GM12892 (cell line): Measurements from ENCODE around the gene HOXC9.

Source experiments
- DNase-seq: peaks from one replicate; pipeline ENCODE4 v3.0.0; 2011; ENCODE audit not compliant: insufficient read length
- FAIRE-seq: peaks from 2 replicates; lab custom pipeline; 2011; peaks lifted over from hg19 to GRCh38; lab: Jason Lieb, UNC
- POLR2A ChIP-seq: IDR thresholded peaks from 2 replicates; pipeline ENCODE4 v1.6.1; 2011; ENCODE audit warnings: low read depth, low read length, control low read depth
- POLR2AphosphoS5 ChIP-seq: IDR thresholded peaks from 2 replicates; pipeline ENCODE4 v1.6.1; 2011; ENCODE audit warnings: low read depth, low read length, control low read depth
- TAF1 ChIP-seq: IDR thresholded peaks from 2 replicates; pipeline ENCODE4 v1.6.1; 2011; ENCODE audit warnings: low read depth, mild to moderate bottlenecking, control low read depth, low read length, borderline replicate concordance

HOXC9 gene

DNA sequence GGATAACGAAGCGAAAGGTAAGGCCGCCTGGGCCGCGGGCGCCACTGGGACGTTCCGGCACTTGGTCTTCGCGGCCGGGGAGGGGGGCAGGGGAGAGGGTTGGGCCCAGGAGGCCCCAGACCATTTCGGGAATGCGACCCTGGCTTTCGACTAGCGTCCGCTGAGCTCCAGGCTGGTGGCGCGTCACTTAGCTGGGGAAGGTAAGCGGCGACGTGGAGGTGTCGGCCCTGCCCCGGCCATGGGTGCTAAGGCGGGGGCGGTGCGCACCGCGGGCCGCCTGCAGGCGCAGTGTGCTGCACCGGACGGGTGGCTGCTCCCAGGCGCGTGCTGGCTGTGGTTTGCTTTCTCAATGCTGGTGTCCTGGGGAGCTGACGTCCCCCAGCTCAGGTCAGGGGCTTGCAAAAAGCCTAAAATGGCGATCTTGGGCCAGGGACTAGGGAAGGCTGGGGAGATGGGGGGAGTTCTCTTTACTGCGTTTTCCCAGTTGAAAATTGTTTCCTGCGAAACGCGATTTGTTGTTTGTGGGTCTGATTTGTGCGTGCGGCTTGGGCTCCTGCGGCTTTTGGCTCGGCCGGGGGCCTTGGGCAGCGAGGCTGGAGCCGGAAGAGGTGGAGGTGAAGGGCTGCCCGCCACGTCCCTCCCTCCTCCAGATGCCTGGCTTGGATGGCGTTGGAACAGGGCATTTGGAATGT is 13.8 kb upstream of the HOXC9 start:
- FAIRE-seq (no peak), DNase-seq (no peak)
- TF ChIP-seq TAF1 (no peak), POLR2A (no peak), POLR2AphosphoS5 (no peak)

DNA sequence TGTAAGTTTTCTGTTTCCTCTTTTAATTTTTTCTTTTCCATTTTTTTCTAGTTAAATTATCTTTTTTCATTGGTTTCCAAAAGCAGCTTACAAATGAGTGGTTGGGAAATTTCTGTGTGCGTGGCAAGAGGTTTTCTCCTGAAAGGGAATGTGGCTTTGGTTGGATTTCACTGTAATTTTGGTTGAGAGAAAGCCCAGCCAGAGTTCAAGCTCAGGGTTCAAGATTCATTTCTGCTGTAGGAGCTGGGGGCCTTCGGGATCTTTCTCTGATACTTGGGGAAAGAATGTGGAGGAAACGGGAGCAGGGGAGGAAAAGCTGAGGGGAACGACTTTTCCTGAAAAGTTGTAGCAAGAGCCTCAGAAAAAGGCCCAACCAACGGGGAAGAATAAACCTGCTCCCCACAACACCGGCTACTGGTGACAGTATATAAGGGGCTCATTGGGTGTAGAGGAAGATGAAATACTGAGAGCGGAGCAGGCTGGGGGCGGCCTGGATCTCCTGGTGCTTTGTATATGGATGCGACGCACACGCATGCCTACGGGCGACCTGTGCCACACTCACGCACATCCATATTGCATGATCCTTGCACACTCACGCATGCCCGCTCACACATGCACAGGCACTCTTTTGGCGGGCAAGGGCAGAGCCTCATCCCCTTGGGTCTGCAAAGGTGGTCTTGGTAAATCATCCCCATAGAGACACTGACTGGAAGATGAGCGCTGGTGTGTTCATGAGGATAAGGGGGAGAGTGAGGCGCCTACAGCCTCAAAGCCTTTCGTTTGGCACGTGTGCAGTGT is 13.1 kb upstream of the HOXC9 start:
- TF ChIP-seq TAF1 (no peak), POLR2A (no peak), POLR2AphosphoS5 (no peak)
- FAIRE-seq (no peak), DNase-seq (no peak)

DNA sequence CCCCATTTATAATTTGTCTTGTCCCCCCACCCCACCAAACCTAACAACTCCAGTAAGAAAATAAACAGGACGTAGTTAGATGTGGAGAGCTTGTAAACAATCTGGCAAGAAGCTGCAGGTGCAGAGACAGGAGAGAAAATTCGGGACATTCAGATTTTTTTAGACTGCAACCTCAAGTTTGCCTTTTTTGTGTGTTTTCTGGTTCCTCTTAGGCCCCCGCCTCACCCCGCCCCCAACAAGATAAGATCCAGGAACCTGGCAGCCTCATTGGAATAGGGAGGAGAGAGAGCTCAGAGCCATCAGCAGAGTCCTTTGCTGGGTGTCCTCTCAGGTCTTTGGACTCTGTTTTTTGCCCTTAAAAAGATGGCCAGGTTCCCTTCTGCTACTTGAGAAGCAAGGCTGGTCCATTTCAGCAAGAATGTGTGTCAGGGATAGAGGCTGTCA is 12.2 kb upstream of the HOXC9 start:
- no peak for DNase-seq
- TF ChIP-seq POLR2A (no peak), POLR2AphosphoS5 (no peak), TAF1 (no peak)
- no peak for FAIRE-seq

DNA sequence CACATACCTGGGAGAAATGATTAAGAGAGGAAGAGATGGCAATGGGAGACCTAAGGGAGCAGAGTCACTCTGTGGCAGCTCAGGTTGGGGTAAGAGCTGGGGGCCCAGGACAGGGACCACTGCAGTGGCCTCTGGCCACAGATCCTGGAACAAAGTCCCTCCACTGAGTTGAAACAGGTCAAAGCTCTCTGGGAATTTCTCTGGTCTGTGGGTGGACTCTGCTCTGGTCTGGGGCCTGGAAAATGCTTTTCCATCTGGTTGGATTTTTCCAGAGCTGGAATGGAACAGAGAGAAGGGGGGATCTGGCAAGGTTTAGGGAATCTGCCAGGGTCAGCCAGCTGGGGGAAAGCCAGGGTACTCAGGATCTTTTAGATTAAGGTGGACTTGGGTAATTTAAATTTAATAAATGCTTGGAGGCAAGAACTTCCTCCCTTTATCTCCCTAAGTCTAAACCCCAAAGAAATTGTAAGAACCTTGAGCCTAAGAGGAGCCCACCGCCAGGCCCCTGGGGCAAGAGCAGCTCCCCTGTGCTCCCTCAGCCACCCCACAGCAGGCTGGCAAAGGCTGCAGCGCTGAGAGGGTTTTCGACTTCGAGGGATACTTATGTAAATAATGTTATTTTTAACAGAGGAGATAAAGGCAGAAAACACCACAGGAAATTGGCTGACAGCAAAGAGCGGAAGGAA is 11.3 kb upstream of the HOXC9 start:
- FAIRE-seq (no peak), DNase-seq (no peak)
- TF ChIP-seq POLR2AphosphoS5: no peak
- TF ChIP-seq TAF1: no peak
- no peak for TF ChIP-seq POLR2A

DNA sequence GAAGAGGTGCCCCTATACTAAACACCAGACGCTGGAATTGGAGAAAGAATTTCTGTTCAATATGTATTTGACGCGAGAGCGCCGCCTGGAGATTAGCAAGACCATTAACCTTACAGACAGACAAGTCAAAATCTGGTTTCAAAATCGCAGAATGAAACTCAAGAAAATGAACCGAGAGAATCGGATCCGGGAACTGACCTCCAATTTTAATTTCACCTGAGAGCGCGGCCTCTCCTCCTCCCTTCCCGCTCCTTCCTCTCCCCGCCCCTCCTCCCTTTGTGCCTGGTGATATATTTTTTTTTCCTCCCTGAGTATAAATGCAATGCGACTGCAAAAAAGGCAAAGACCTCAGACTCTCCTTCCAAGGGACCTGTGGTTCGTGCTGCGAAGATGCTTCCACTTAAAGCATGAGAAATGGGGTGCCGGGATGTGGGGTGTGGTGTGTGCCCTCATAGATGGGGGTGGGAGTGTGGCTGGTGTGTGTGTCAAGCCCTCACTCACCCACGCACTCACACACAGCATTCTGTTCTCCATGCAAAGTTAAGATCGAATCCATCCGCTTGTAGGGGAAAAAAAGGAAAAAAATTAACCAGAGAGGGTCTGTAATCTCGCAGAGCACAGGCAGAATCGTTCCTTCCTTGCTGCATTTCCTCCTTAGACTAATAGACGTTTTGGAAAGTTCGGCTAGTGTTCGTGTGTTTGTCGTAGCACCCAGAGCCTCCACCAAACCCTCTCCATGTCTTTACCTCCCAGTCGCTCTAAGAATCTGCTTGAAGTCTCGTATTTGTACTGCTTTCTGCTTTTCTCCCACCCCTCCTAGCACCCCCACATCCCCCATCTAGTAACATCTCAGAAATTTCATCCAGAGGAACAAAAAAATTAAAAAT is 10.5 kb upstream of the HOXC9 start:
- peak; percentile 92 for FAIRE-seq
- TF ChIP-seq POLR2AphosphoS5 (no peak), TAF1 (no peak), POLR2A (no peak)
- no peak for DNase-seq

DNA sequence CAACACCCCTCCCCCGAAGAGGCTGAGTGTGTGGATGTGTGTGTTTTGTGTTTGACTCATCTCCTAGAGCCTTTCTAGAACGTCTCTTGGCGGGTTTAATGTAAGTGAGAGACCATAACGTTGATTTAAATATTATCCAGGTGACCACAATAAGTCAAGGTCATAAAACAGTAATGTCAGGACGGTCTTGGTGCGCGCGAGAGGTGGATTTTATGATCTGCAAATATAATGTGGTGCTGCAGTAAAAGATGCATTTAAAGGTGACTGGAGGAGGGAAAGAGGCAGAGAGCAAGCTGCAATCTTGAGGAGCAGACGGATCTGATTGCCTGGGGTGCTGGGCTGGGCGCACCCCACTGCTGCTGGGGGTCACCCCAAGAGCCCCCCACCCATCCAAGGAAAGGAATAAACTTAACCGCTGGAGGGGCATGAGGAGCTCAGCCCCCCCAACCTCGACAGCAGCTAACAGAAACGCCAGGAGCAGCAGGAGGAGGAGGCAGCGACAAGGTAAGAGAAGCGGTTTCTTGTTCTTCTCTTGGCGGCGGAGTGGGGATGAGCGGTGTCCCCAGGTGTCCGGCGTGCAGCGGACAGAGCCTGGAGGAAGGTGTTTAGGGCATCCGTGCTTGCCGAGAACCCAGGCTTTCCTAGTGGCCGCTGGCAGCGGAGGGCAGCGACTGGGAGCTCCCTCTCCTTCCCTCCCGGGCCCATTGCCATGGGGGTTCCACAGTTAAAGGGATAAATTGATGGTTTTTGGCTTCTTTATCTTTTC is 9.5 kb upstream of the HOXC9 start:
- TF ChIP-seq TAF1 (no peak), POLR2A (no peak), POLR2AphosphoS5 (no peak)
- DNase-seq (no peak), FAIRE-seq (no peak)

DNA sequence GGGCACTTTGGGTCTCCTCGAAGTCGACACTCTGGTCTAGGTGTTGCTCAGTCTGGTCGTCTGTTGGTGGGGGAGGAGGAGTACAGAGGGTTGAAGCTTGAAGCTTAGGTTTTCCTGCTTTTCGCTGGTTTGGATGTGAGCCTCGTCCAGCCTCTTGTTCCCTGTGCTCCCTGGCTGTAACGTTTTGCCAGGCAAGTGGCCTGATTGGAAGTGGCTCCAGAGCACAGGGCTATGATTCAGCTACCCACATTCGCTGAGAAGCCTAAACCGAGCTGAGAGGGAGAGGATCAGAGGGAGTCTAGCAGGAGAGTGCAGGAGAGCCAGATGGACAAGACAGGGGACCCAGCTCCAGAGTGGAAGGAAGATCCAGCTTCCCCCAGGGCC is 8.9 kb upstream of the HOXC9 start:
- DNase-seq (no peak), FAIRE-seq (no peak)
- TF ChIP-seq POLR2A (no peak), POLR2AphosphoS5 (no peak), TAF1 (no peak)

DNA sequence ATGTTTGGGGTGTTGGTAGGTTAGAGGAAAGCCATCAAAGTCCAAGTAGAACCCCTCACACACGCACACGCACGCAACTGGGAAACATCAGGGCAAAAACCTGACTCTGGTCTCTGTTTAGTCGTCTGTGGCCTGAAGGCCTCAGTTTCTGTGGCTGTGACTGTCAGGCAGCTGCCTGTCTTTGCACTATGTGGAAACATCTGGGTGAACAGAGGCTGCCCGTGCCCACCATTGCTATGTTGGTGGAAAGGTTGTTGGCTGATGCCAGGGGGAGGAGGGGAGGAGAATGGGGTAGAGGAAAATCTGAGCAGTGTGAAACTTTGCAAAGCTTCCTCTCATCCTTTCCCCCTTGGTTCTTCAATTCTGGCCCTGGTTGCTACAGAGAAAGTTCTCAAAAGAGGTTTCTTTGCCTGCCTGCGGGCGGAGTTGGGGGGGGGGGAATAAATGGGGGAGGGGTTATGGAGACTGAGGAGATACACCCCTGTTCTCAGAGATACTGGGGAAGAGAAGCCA is 7.5 kb upstream of the HOXC9 start:
- DNase-seq (no peak), FAIRE-seq (no peak)
- no peak for TF ChIP-seq POLR2A
- TF ChIP-seq TAF1: no peak

DNA sequence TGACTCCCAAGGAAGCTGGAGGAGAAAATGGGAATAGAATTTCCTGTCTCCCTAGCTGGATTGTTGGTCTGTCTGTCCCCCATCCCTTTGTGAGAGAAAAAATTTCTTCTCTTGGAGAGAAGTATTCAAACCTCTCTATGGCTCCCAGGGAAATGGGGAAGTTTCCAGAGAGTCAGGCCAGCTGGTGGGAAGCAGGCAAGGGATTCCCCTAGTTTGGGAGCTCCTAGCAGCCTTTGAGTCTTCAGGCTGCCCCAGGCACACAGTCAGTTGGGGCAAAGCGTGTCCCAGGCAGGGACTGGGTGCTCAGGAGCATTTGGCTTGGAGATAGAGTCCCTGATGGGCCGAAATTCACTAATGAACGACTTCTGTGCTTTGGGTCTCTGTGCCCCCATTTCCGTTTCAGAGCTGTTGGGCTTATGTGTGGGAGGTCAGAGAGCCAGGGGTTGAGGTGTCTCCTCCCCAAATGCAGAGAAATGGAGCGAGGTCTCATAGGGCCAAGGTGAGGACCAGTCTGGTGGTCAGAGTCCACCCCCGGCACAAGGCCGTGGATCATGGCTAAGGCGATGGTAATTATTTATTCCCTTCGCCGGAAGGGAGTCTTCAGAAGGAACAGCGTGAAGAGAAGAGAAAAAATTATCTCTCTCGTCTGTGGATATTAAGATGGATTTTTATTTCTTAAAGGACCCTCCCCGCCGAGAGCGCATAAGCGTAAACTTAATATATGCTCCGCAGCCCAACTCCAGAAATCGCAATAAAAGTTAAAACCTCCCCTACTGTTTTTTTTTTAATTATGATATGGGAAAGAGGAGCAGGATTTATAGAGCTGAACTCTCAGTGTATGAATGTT is 6.6 kb upstream of the HOXC9 start:
- TF ChIP-seq TAF1 (no peak), POLR2AphosphoS5 (no peak), POLR2A (no peak)
- FAIRE-seq: no peak
- no peak for DNase-seq

DNA sequence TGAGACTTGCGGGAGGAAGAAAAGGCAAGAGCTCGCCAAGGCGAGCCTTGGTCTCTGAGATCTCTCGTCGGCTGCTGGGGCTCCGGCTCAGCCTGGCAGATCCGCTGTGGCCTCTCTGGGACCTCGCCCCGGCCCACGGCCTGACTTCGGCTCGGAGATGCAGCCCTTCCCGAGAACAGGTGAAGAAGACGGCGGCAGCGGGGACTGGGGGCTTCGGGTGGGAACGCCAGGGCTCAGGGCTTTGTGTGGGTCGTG is 6.0 kb upstream of the HOXC9 start:
- FAIRE-seq: no peak
- DNase-seq: no peak
- TF ChIP-seq TAF1: no peak
